Ovary (tissue), 3 donors: ENCODE data around the gene FBXO27.

Experiments used
- CTCF ChIP-seq, 3 donors: fragments of 450-650 bp in 2 of 3; fragments of 200-600 bp in 1 of 3; IDR thresholded peaks; one replicate each; pipeline versions ENCODE4 v1.5.1 to v1.8.0; 2016 to 2022; ENCODE audit warnings: antibody characterized with exemption in 3 of 3, mild to moderate bottlenecking in 1 of 3
- EP300 ChIP-seq: sonication (generic); formaldehyde crosslinking; IDR thresholded peaks from one replicate; pipeline ENCODE4 v1.6.1; 2017; ENCODE audit warnings: antibody characterized with exemption
- POLR2A ChIP-seq: fragments of 450-650 bp; IDR thresholded peaks from one replicate; pipeline ENCODE4 v1.6.1; 2017; ENCODE audit warnings: antibody characterized with exemption, mild to moderate bottlenecking, moderate library complexity
- donor health status: DM: no; HTN: no; CAD: no.

- no peak for TF ChIP-seq CTCF (IDR thresholded peaks at IDR 0.05)
- TF ChIP-seq POLR2A, result no peak
- TF ChIP-seq EP300, result no peak
Measured at GRCh38 chr19:39074942-39075341, 42.6 kb upstream of the FBXO27 start.
